NCI-H226 (cell line): ENCODE results near the gene THBS1.
A peak's percentile ranks its signal among the peaks of the same experiment; 100 is the strongest.

Source experiments
- DNase-seq: peaks from one replicate; pipeline ENCODE4 v3.0.0-alpha.2; 2015

Gene THBS1

DNA sequence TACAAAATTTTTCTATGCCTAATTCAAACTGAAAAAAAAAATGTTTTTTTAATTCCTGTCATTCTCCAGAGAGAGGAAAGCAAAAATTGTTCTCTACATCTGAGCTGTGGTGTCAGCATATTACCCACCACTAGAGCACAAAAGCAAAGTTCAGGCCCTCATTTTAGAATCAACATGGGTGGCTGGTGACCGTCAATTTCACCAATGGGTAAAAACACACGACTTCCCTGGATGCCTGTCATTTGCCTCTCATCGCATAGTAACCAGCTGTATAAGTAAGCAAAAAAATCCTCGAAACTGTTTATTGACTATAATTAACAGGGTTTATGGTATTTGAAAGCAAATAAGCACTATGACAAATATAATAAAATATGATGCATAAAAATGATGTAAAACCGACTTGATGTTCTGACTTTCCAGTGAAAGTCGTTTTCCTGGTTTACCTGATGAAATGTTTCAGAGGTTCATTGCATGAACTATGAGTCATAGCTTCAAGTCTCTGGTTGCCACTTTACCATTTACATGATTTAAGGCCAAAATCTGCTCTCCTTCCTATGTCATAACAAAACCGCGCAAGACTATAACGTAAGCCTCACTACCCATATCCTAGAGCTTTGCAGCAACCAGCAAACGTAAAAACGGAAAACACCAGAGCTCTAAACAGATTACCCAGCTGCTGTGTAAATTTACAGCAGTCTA is 60.5 kb downstream of the THBS1 start:
- peak; percentile 74 for DNase-seq

GRCh38 chr15:39642011-39642640 is 61.2 kb downstream of the THBS1 start:
- DNase-seq: peak; percentile 62

- DNase-seq: no peak
Observed at GRCh38 chr15:39643727-39644126, 62.8 kb downstream of the THBS1 start.

- no peak for DNase-seq
Observed at GRCh38 chr15:39644136-39644535, 63.3 kb downstream of the THBS1 start.

GRCh38 chr15:39645138-39645975 is 64.5 kb downstream of the THBS1 start:
- DNase-seq: no peak

GRCh38 chr15:39645976-39646257 is 65.0 kb downstream of the THBS1 start:
- DNase-seq: no peak

DNA sequence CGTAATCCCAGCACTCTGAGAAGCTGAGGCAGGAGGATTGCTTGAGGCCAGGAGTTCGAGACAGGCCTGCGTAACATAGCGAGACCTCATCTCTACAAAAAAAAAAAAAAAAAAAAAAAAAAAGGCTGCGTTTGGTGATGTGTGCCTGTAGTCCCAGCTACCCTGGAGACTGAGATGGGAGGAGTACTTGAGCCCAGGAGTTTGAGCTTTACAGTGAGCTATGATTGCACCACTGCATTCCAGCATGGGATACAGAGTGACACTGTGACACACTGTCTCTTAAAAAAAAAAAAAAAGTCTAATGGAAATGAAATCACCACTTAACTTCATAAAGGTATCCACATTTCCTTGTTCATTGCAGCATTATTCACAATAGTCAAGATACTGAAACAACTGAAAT is 65.5 kb downstream of the THBS1 start:
- DNase-seq: no peak
